ENCODE measurements around the gene BCL2A1.
"Not testable (repeated sequence)": the region's sequence is repeated elsewhere in the genome, so short reads cannot be mapped to it uniquely, and the experiment has no call there.

The BCL2A1 gene

DNA sequence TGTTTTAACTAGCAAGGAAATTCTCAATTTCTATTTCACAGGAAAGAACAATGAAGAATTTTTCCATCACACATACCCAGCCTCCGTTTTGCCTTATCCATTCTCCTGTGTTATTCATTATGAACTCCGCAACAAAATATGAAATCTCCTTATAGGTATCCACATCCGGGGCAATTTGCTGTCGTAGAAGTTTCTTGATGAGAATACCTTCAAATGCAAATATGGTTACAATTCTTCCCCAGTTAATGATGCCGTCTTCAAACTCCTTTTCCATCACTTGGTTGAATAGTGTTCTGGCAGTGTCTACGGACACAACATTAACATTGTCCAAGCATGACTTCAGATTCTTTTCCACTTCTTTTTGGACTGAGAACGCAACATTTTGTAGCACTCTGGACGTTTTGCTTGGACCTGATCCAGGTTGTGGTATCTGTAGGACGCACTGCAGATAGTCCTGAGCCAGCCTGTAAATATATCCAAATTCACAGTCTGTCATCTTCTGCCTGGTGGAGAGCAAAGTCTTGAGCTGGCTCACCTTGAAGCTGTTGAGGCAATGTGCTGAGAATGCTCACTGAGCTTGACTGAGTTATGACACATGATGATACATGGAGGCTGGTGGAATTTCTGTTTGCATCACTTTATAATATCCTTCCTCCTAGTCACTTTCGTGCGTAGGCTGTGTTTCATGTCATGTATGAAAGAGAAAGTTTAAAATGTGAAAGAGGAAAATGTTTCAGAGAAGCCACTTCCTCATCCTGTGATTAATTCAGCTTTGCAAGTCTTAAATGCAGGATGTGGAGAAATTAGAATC lies at the start of gene BCL2A1:
Gene BCL2A1, minus strand, starts transcription at position 573 of the 811 bp plus-strand sequence. Its CDS starts 77 bp downstream, at position 496.
- Histone ChIP-seq H3K4me3 (ENCODE audit: low read length) (no peak within 1 kb of the TSS), H3K9me3 (ENCODE audit: control insufficient read depth, low read depth, low read length) (no peaks in the 10 kb centered on the region), H3K9ac (ENCODE audit: low read length) (no peak within 1 kb of the TSS), H3K27ac (ENCODE audit: low read length) (no peak within 1 kb of the TSS), H3K36me3 (ENCODE audit: control insufficient read depth, low read depth, low read length) (no peaks in the 10 kb centered on the region), H3K4me1 (ENCODE audit: control insufficient read depth, low read depth, low read length) (no peaks in the 10 kb centered on the region), H3K27me3 (ENCODE audit: control insufficient read depth, insufficient read depth, low read length) (no peaks in the 10 kb centered on the region)

- Histone ChIP-seq H3K27me3 (ENCODE audit: control insufficient read depth, insufficient read depth, low read length) (no peaks in the 10 kb centered on the region), H3K4me1 (ENCODE audit: control insufficient read depth, low read depth, low read length) (no peaks in the 10 kb centered on the region), H3K27ac (ENCODE audit: low read length) (no peak overlapping the region), H3K4me3 (ENCODE audit: low read length) (no peak overlapping the region), H3K36me3 (ENCODE audit: control insufficient read depth, low read depth, low read length) (no peaks in the 10 kb centered on the region), H3K9me3 (ENCODE audit: control insufficient read depth, low read depth, low read length) (no peaks in the 10 kb centered on the region), H3K9ac (ENCODE audit: low read length) (no peak overlapping the region)
Measured at GRCh38 chr15:80020731-80021130, 49.7 kb upstream of the BCL2A1 start.

GRCh38 chr15:80020149-80020548 lies 49.2 kb upstream of the BCL2A1 start:
- not testable (repeated sequence) for H3K9ac ChIP-seq (ENCODE audit: low read length); H3K4me1 ChIP-seq (ENCODE audit: control insufficient read depth, low read depth, low read length); H3K27me3 ChIP-seq (ENCODE audit: control insufficient read depth, insufficient read depth, low read length); H3K4me3 ChIP-seq (ENCODE audit: low read length); H3K36me3 ChIP-seq (ENCODE audit: control insufficient read depth, low read depth, low read length); H3K9me3 ChIP-seq (ENCODE audit: control insufficient read depth, low read depth, low read length); H3K27ac ChIP-seq (ENCODE audit: low read length)

DNA sequence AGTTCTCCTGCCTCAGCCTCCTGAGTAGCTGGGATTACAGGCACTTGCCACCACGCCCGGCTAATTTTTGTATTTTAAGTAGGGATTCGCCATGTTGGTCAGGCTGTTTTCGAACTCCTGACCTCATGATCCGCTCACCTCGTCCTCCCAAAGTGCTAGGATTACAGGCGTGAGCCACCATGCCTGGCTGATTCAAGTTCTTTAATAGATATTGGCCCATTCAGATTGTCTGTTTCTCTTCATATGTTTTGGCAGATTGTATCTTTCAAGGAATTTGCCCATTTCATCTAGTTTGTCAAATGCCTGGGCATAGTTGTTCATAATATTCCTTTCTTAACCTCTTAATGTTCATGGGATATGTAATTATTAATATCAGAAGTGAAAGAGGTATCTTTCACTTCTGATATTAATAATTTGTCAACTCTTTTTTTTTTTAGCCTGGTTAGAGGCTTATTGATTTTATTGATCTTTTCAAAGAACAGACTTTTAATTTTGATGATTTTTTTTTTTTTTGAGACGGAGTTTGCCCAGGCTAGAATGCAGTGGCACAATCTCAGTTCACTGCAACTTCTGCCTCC lies 48.3 kb upstream of the BCL2A1 start:
- H3K4me1 ChIP-seq (ENCODE audit: control insufficient read depth, low read depth, low read length) = no peaks in the 10 kb centered on the region
- H3K9ac ChIP-seq (ENCODE audit: low read length) = no peak overlapping the region
- H3K27ac ChIP-seq (ENCODE audit: low read length) = no peak overlapping the region
- no peak overlapping the region for H3K4me3 ChIP-seq (ENCODE audit: low read length)
- H3K27me3 ChIP-seq (ENCODE audit: control insufficient read depth, insufficient read depth, low read length) = no peaks in the 10 kb centered on the region
- no peaks in the 10 kb centered on the region for H3K36me3 ChIP-seq (ENCODE audit: control insufficient read depth, low read depth, low read length)
- H3K9me3 ChIP-seq (ENCODE audit: control insufficient read depth, low read depth, low read length) = no peaks in the 10 kb centered on the region

DNA sequence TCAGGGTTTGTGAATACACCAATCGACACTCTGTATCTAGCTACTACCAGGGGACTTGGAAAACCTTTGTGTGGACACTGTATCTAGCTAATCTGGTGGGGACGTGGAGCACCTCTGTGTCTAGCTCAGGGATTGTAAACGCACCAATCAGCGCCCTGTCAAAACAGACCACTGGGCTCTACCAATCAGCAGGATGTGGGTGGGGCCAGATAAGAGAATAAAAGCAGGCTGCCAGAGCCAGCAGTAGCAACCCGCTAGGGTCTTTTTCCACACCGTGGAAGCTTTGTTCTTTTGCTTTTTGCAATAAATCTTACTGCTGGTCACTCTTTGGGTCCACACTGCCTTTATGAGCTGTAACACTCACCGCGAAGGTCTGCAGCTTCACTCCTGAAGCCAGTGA lies 46.1 kb upstream of the BCL2A1 start:
- not testable (repeated sequence) for H3K9ac ChIP-seq (ENCODE audit: low read length); H3K4me1 ChIP-seq (ENCODE audit: control insufficient read depth, low read depth, low read length); H3K9me3 ChIP-seq (ENCODE audit: control insufficient read depth, low read depth, low read length); H3K36me3 ChIP-seq (ENCODE audit: control insufficient read depth, low read depth, low read length); H3K27ac ChIP-seq (ENCODE audit: low read length); H3K27me3 ChIP-seq (ENCODE audit: control insufficient read depth, insufficient read depth, low read length); H3K4me3 ChIP-seq (ENCODE audit: low read length)

- H3K4me3 ChIP-seq (ENCODE audit: low read length); H3K9me3 ChIP-seq (ENCODE audit: control insufficient read depth, low read depth, low read length); H3K27me3 ChIP-seq (ENCODE audit: control insufficient read depth, insufficient read depth, low read length); H3K27ac ChIP-seq (ENCODE audit: low read length); H3K36me3 ChIP-seq (ENCODE audit: control insufficient read depth, low read depth, low read length); H3K9ac ChIP-seq (ENCODE audit: low read length); H3K4me1 ChIP-seq (ENCODE audit: control insufficient read depth, low read depth, low read length): not testable (repeated sequence)
Measured at GRCh38 chr15:80016506-80016905, 45.5 kb upstream of the BCL2A1 start.

- Histone ChIP-seq H3K27ac (ENCODE audit: low read length) (no peak overlapping the region), H3K27me3 (ENCODE audit: control insufficient read depth, insufficient read depth, low read length) (no peaks in the 10 kb centered on the region), H3K4me1 (ENCODE audit: control insufficient read depth, low read depth, low read length) (no peaks in the 10 kb centered on the region), H3K9ac (ENCODE audit: low read length) (no peak overlapping the region), H3K9me3 (ENCODE audit: control insufficient read depth, low read depth, low read length) (no peaks in the 10 kb centered on the region), H3K36me3 (ENCODE audit: control insufficient read depth, low read depth, low read length) (no peaks in the 10 kb centered on the region), H3K4me3 (ENCODE audit: low read length) (no peak overlapping the region)
Measured at GRCh38 chr15:80015156-80015555, 44.2 kb upstream of the BCL2A1 start.

DNA sequence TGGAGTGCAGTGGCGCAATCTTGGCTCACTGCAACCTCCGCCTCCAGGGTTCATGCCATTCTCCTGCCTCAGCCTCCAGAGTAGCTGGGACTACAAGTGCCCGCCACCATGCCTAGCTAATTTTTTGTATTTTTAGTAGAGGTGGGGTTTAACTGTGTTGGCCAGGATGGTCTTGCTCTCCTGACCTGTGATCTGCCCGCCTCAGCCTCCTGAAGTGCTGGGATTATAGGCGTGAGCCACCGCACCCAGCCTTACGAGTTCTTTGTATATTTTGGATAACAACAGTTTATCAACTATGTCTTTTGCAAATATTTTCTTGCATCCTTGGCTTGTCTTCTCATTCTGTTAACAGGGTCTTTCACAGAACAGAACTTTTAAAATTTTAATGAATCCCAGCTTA lies 43.2 kb upstream of the BCL2A1 start:
- not testable (repeated sequence) for H3K36me3 ChIP-seq (ENCODE audit: control insufficient read depth, low read depth, low read length); H3K9ac ChIP-seq (ENCODE audit: low read length); H3K27me3 ChIP-seq (ENCODE audit: control insufficient read depth, insufficient read depth, low read length); H3K27ac ChIP-seq (ENCODE audit: low read length); H3K9me3 ChIP-seq (ENCODE audit: control insufficient read depth, low read depth, low read length); H3K4me1 ChIP-seq (ENCODE audit: control insufficient read depth, low read depth, low read length); H3K4me3 ChIP-seq (ENCODE audit: low read length)

GRCh38 chr15:80012060-80012726 lies 41.2 kb upstream of the BCL2A1 start:
- H3K36me3 ChIP-seq (ENCODE audit: control insufficient read depth, low read depth, low read length) = no peaks in the 10 kb centered on the region
- H3K27ac ChIP-seq (ENCODE audit: low read length) = no peak overlapping the region
- no peak overlapping the region for H3K9ac ChIP-seq (ENCODE audit: low read length)
- no peaks in the 10 kb centered on the region for H3K9me3 ChIP-seq (ENCODE audit: control insufficient read depth, low read depth, low read length)
- H3K27me3 ChIP-seq (ENCODE audit: control insufficient read depth, insufficient read depth, low read length) = no peaks in the 10 kb centered on the region
- H3K4me3 ChIP-seq (ENCODE audit: low read length) = no peak overlapping the region
- H3K4me1 ChIP-seq (ENCODE audit: control insufficient read depth, low read depth, low read length) = no peaks in the 10 kb centered on the region

DNA sequence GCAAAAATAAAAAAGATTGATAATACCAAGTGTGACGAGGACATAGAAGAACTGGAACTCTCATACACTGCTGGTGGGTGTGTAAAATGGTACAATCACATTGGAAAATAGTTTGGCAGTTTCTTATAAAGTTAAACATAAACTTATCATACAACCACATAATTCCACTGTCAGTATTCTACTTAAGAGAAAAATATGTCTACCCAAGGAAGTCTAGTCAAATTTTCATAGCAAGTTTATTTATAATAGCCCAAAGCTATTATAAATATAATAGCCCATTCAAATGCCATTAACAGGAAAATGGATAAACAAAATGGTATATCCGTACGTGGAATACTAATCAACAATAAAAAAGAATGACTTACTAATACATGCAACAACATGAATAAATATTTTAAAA lies 40.6 kb upstream of the BCL2A1 start:
- Histone ChIP-seq H3K9ac (ENCODE audit: low read length) (no peak overlapping the region), H3K27ac (ENCODE audit: low read length) (no peak overlapping the region), H3K36me3 (ENCODE audit: control insufficient read depth, low read depth, low read length) (no peaks in the 10 kb centered on the region), H3K27me3 (ENCODE audit: control insufficient read depth, insufficient read depth, low read length) (no peaks in the 10 kb centered on the region), H3K4me3 (ENCODE audit: low read length) (no peak overlapping the region), H3K4me1 (ENCODE audit: control insufficient read depth, low read depth, low read length) (no peaks in the 10 kb centered on the region), H3K9me3 (ENCODE audit: control insufficient read depth, low read depth, low read length) (no peaks in the 10 kb centered on the region)

GRCh38 chr15:80011041-80011523 lies 40.1 kb upstream of the BCL2A1 start:
- not testable (repeated sequence) for H3K9me3 ChIP-seq (ENCODE audit: control insufficient read depth, low read depth, low read length); H3K36me3 ChIP-seq (ENCODE audit: control insufficient read depth, low read depth, low read length); H3K9ac ChIP-seq (ENCODE audit: low read length); H3K4me3 ChIP-seq (ENCODE audit: low read length); H3K27me3 ChIP-seq (ENCODE audit: control insufficient read depth, insufficient read depth, low read length); H3K4me1 ChIP-seq (ENCODE audit: control insufficient read depth, low read depth, low read length); H3K27ac ChIP-seq (ENCODE audit: low read length)
